Measurements from ENCODE around the gene KPNA6. TPM values are rescaled to one million over a fixed set of nuclear protein-coding genes. Genes with fewer than 3 reads are reported as not detected.

KPNA6 gene
- total and polyA plus RNA-seq, 2 donors (not counting 3 experiments of a cell fraction or from before 2014, with no cell fraction given), result 22.1 to 85.6 TPM

DNA sequence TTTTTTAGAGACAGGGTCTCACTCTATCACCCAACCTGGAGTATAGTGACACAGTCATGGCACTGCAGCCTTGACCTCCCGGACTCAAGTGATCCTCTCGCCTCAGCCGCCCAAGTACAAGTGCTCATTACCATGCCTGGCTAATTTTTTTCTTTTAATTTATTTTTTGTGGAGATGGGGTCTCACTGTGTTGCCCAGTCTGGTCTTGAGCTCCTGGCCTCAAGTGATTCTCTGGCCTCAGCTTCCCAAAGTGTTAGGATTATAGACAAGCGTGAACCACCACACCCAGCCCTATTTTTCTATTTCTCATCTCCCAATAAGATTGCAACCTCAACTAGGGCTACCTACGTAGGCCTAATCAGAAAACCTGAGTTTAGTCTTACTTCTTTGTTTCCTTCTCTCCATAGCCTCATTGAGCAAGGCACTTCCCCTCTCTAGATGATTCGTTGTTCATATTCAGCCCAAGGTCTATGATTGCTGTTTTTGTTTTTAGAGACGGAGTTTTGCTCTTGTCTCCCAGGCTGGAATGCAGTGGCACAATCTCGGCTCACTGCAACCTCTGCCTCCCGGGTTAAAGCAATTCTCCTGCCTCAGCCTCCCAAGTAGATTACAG is 1.1 kb upstream of the KPNA6 start:
- H2AFZ ChIP-seq (ENCODE audit: low read depth, low read length), result no peak overlapping the region
- BruUV-seq (replicated peaks), result no TSS peak
- H3K27me3 ChIP-seq (ENCODE audit: control insufficient read depth in 2 of 2, insufficient read depth in 2 of 2, low read length in 2 of 2), result no peaks in the 10 kb centered on the region
- ChIA-PET POLR2A (no interaction called here), CTCF (interaction anchor here (1.0 to 3.4 kb wide), 3 partner anchors 34 to 73 kb away, joined by 3 to 55 read pairs (median 13); partner anchors contain the start of genes TMEM39B and TXLNA)
- peaks cover 4% of the 10 kb centered on the region for H3K4me1 ChIP-seq (ENCODE audit: control insufficient read depth, extremely low read depth, insufficient read depth, low read length)
- TF ChIP-seq, protein P1, sequence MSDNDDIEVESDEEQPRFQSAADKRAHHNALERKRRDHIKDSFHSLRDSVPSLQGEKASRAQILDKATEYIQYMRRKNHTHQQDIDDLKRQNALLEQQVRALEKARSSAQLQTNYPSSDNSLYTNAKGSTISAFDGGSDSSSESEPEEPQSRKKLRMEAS (IDR thresholded peaks at IDR 0.05; ENCODE audit: insufficient read depth, insufficient read length), result no peak
- no peak for TF ChIP-seq MYC (IDR thresholded peaks at IDR 0.05; ENCODE audit: low read depth, low read length)
- TF ChIP-seq, protein P2, sequence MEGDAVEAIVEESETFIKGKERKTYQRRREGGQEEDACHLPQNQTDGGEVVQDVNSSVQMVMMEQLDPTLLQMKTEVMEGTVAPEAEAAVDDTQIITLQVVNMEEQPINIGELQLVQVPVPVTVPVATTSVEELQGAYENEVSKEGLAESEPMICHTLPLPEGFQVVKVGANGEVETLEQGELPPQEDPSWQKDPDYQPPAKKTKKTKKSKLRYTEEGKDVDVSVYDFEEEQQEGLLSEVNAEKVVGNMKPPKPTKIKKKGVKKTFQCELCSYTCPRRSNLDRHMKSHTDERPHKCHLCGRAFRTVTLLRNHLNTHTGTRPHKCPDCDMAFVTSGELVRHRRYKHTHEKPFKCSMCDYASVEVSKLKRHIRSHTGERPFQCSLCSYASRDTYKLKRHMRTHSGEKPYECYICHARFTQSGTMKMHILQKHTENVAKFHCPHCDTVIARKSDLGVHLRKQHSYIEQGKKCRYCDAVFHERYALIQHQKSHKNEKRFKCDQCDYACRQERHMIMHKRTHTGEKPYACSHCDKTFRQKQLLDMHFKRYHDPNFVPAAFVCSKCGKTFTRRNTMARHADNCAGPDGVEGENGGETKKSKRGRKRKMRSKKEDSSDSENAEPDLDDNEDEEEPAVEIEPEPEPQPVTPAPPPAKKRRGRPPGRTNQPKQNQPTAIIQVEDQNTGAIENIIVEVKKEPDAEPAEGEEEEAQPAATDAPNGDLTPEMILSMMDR (IDR thresholded peaks at IDR 0.05; ENCODE audit: extremely low read depth in 1 of 2, insufficient read depth in 1 of 2, low read depth in 1 of 2, low read length in 2 of 2), result no peak
- TF ChIP-seq EZH2 (IDR thresholded peaks at IDR 0.05; ENCODE audit: borderline replicate concordance, low read depth, low read length, severe bottlenecking), result no peak
- TF ChIP-seq POLR2AphosphoS5 (IDR thresholded peaks at IDR 0.05; ENCODE audit: insufficient read depth, low read depth, low read length), result no peak
- no peak for TF ChIP-seq FOS (IDR thresholded peaks at IDR 0.05; ENCODE audit: borderline replicate concordance, insufficient read depth, low read length)
- TF ChIP-seq GATA2 (IDR thresholded peaks at IDR 0.05; ENCODE audit: insufficient read depth, insufficient read length, low read depth, low read length), result no peak
- no peak for TF ChIP-seq JUN (IDR thresholded peaks at IDR 0.05; ENCODE audit: borderline replicate concordance, insufficient read depth, insufficient read length, low read depth)
- no peak for TF ChIP-seq POLR2A (IDR thresholded peaks at IDR 0.05; ENCODE audit: low read depth, low read length)
- H3K4me2 ChIP-seq (ENCODE audit: insufficient read depth, low read length), result no peak overlapping the region
- H3K79me2 ChIP-seq (ENCODE audit: control insufficient read depth, insufficient read depth, low read length), result peaks cover 38% of the 10 kb centered on the region
- DNase-seq (ENCODE audit: low read depth, low spot score), result no peak
- no peak overlapping the region for H3K27ac ChIP-seq (ENCODE audit: insufficient read depth, low read depth, low read length)
- FAIRE-seq, result no peak
- peaks cover under 1 to 6% of the 10 kb centered on the region in 2 experiments for H3K36me3 ChIP-seq (ENCODE audit: control insufficient read depth in 2 of 2, extremely low read depth in 1 of 2, insufficient read depth in 2 of 2, low read length in 2 of 2)
- intact Hi-C loops (cut with micrococcal nuclease) (loop anchor here (5.0 kb wide), 1 partner anchor 286 kb away; the partner anchor contains the start of gene BSDC1), dilution Hi-C loops (cut with MboI; ENCODE audit: extremely low pct_ligation_motif_present, low sequenced_read_pairs) (no loop called here)
- H3K9ac ChIP-seq (replicated peaks; ENCODE audit: extremely low read depth, insufficient read depth, low read length), result no peak overlapping the region
- H4K20me1 ChIP-seq (replicated peaks; ENCODE audit: control insufficient read depth, extremely low read depth, insufficient read depth, low read length), result no peaks in the 10 kb centered on the region
- no peaks in the 10 kb centered on the region for H3K9me3 ChIP-seq (replicated peaks; ENCODE audit: control insufficient read depth, insufficient read depth, low read length)
- H3K4me3 ChIP-seq (replicated peaks in 1 of 3; ENCODE audit: insufficient read depth in 1 of 3, low read depth in 1 of 3, low read length in 3 of 3), result no peak overlapping the region
- no peaks in the 10 kb centered on the region for H3K9me1 ChIP-seq (replicated peaks; ENCODE audit: control insufficient read depth, extremely low read depth, insufficient read depth, low read length)

All from endothelial cell of umbilical vein (primary cell).